ENCODE measurements around the gene STEEP1. TPM values are rescaled to one million over a fixed set of nuclear protein-coding genes. Genes with fewer than 3 reads are reported as not detected.
A peak's percentile ranks its signal among the peaks of the same experiment; 100 is the strongest.

STEEP1 gene
- total and polyA plus RNA-seq, 2 donors (not counting 3 experiments of a cell fraction or from before 2014, with no cell fraction given), result 12.1 to 23.1 TPM

DNA sequence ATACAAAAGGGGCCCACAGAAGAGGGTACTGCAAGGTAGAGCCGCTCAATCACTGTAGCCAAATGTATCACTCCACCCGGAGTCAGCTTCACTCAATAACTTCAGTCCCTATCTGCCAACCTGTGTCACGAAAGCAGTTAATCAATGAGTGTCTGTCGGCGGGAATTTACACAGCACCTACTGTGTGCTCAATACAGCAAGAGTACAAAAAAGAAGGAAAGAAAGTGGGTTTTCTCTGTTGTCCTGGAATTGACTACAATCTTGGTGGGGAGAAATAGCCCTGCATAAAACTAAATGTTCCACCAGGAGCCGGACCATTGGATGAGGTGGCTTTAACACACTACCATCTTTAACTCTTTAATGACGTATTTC is 41.8 kb upstream of the STEEP1 start:
- peak overlapping the region; percentile 72 for H3K9ac ChIP-seq (replicated peaks; ENCODE audit: extremely low read depth, insufficient read depth, low read length)
- peak overlapping the region; percentile 90 for H3K4me2 ChIP-seq (ENCODE audit: insufficient read depth, low read length)
- no peak for FAIRE-seq
- POLR2A ChIA-PET, result no interaction called here
- H2AFZ ChIP-seq (ENCODE audit: low read depth, low read length), result peak overlapping the region; percentile 32
- H4K20me1 ChIP-seq (replicated peaks; ENCODE audit: control insufficient read depth, extremely low read depth, insufficient read depth, low read length), result no peaks in the 10 kb centered on the region
- CTCF ChIA-PET, result interaction anchor here (0.9 to 4.1 kb wide), 2 partner anchors 90 to 123 kb away, joined by 6 to 27 read pairs; no protein-coding TSS in a partner anchor
- H3K27ac ChIP-seq (ENCODE audit: insufficient read depth, low read depth, low read length), result peak overlapping the region; percentile 63
- dilution Hi-C loops (cut with MboI; ENCODE audit: extremely low pct_ligation_motif_present, low sequenced_read_pairs), result no loop called here
- no peaks in the 10 kb centered on the region for H3K9me1 ChIP-seq (replicated peaks; ENCODE audit: control insufficient read depth, extremely low read depth, insufficient read depth, low read length)
- peaks cover 37% of the 10 kb centered on the region for H3K79me2 ChIP-seq (ENCODE audit: control insufficient read depth, insufficient read depth, low read length)
- TF ChIP-seq FOS (IDR thresholded peaks at IDR 0.05; ENCODE audit: borderline replicate concordance, insufficient read depth, low read length) (no peak), GATA2 (IDR thresholded peaks at IDR 0.05; ENCODE audit: insufficient read depth, insufficient read length, low read depth, low read length) (no peak), EZH2 (IDR thresholded peaks at IDR 0.05; ENCODE audit: borderline replicate concordance, low read depth, low read length, severe bottlenecking) (no peak), POLR2AphosphoS5 (IDR thresholded peaks at IDR 0.05; ENCODE audit: insufficient read depth, low read depth, low read length) (no peak), POLR2A (IDR thresholded peaks at IDR 0.05; ENCODE audit: low read depth, low read length) (no peak), MYC (IDR thresholded peaks at IDR 0.05; ENCODE audit: low read depth, low read length) (no peak), JUN (IDR thresholded peaks at IDR 0.05; ENCODE audit: borderline replicate concordance, insufficient read depth, insufficient read length, low read depth) (no peak)
- TF ChIP-seq, protein P1, sequence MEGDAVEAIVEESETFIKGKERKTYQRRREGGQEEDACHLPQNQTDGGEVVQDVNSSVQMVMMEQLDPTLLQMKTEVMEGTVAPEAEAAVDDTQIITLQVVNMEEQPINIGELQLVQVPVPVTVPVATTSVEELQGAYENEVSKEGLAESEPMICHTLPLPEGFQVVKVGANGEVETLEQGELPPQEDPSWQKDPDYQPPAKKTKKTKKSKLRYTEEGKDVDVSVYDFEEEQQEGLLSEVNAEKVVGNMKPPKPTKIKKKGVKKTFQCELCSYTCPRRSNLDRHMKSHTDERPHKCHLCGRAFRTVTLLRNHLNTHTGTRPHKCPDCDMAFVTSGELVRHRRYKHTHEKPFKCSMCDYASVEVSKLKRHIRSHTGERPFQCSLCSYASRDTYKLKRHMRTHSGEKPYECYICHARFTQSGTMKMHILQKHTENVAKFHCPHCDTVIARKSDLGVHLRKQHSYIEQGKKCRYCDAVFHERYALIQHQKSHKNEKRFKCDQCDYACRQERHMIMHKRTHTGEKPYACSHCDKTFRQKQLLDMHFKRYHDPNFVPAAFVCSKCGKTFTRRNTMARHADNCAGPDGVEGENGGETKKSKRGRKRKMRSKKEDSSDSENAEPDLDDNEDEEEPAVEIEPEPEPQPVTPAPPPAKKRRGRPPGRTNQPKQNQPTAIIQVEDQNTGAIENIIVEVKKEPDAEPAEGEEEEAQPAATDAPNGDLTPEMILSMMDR (IDR thresholded peaks at IDR 0.05; ENCODE audit: extremely low read depth in 1 of 2, insufficient read depth in 1 of 2, low read depth in 1 of 2, low read length in 2 of 2), result no peak
- TF ChIP-seq, protein P2, sequence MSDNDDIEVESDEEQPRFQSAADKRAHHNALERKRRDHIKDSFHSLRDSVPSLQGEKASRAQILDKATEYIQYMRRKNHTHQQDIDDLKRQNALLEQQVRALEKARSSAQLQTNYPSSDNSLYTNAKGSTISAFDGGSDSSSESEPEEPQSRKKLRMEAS (IDR thresholded peaks at IDR 0.05; ENCODE audit: insufficient read depth, insufficient read length), result no peak
- no peak for DNase-seq (ENCODE audit: low read depth, low spot score)
- H3K9me3 ChIP-seq (replicated peaks; ENCODE audit: control insufficient read depth, insufficient read depth, low read length), result no peaks in the 10 kb centered on the region
- H3K4me1 ChIP-seq (ENCODE audit: control insufficient read depth, extremely low read depth, insufficient read depth, low read length), result peaks cover 2% of the 10 kb centered on the region
- intact Hi-C loops (cut with micrococcal nuclease), result loop anchor here (2.0 kb wide), 1 partner anchor 32 kb away; the partner anchor contains the start of gene UBE2A
- H3K4me3 ChIP-seq (replicated peaks in 1 of 3; ENCODE audit: insufficient read depth in 1 of 3, low read depth in 1 of 3, low read length in 3 of 3), result peak overlapping the region; percentile 15 to 63 (median 54)
- H3K36me3 ChIP-seq (ENCODE audit: control insufficient read depth in 2 of 2, extremely low read depth in 1 of 2, insufficient read depth in 2 of 2, low read length in 2 of 2), result no peaks in the 10 kb centered on the region
- peaks cover 0 to 3% of the 10 kb centered on the region in 2 experiments for H3K27me3 ChIP-seq (ENCODE audit: control insufficient read depth in 2 of 2, insufficient read depth in 2 of 2, low read length in 2 of 2)
- BruUV-seq (replicated peaks), result no TSS peak

Measured in endothelial cell of umbilical vein (primary cell).